GM06990 (cell line): ENCODE results near the gene CCDC134.
A peak's percentile ranks its signal among the peaks of the same experiment; 100 is the strongest.

Experiments
- DNase-seq: peaks from one replicate; pipeline ENCODE4 v3.0.0-alpha.2; 2011; ENCODE audit not compliant: insufficient read length; ENCODE audit errors: extremely low read depth
- H3K27me3 ChIP-seq: replicated peaks from 2 replicates; pipeline ENCODE4 v1.6.0; 2011; ENCODE audit warnings: low read length; ENCODE audit not compliant: control insufficient read depth, insufficient read depth
- H3K36me3 ChIP-seq: 2 replicates; pipeline ENCODE4 v1.5.1; 2011; ENCODE audit warnings: low read length; ENCODE audit not compliant: control insufficient read depth, insufficient read depth
- H3K4me3 ChIP-seq: replicated peaks from 2 replicates; pipeline ENCODE4 v1.5.1; 2011; ENCODE audit warnings: low read depth, mild to moderate bottlenecking, control low read depth, low read length
- TF ChIP-seq, protein P1 (sequence below): IDR thresholded peaks from 2 replicates; pipeline ENCODE4 v1.5.1; 2011; ENCODE audit warnings: low read length, control low read depth, mild to moderate bottlenecking, inconsistent platforms; ENCODE audit not compliant: insufficient read depth, poor library complexity, severe bottlenecking

CCDC134 gene

GRCh38 chr22:41762980-41763779 lies 37.3 kb upstream of the CCDC134 start:
- peak; percentile 45 for DNase-seq
- Histone ChIP-seq H3K27me3 (no peaks in the 10 kb centered on the region), H3K4me3 (no peak overlapping the region), H3K36me3 (no peaks in the 10 kb centered on the region)
- TF ChIP-seq, protein P1, sequence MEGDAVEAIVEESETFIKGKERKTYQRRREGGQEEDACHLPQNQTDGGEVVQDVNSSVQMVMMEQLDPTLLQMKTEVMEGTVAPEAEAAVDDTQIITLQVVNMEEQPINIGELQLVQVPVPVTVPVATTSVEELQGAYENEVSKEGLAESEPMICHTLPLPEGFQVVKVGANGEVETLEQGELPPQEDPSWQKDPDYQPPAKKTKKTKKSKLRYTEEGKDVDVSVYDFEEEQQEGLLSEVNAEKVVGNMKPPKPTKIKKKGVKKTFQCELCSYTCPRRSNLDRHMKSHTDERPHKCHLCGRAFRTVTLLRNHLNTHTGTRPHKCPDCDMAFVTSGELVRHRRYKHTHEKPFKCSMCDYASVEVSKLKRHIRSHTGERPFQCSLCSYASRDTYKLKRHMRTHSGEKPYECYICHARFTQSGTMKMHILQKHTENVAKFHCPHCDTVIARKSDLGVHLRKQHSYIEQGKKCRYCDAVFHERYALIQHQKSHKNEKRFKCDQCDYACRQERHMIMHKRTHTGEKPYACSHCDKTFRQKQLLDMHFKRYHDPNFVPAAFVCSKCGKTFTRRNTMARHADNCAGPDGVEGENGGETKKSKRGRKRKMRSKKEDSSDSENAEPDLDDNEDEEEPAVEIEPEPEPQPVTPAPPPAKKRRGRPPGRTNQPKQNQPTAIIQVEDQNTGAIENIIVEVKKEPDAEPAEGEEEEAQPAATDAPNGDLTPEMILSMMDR: peak; percentile 85

- no peak for DNase-seq
- TF ChIP-seq, protein P1: no peak
- no peaks in the 10 kb centered on the region for H3K36me3 ChIP-seq
- no peak overlapping the region for H3K4me3 ChIP-seq
- no peaks in the 10 kb centered on the region for H3K27me3 ChIP-seq
These were observed 34.0 kb upstream of the CCDC134 start for GRCh38 chr22:41766476-41766875.

- TF ChIP-seq, protein P1: no peak
- Histone ChIP-seq H3K36me3 (no peaks in the 10 kb centered on the region), H3K4me3 (no peak overlapping the region), H3K27me3 (no peaks in the 10 kb centered on the region)
- DNase-seq: no peak
These were observed 32.0 kb upstream of the CCDC134 start for GRCh38 chr22:41768430-41768829.

DNA sequence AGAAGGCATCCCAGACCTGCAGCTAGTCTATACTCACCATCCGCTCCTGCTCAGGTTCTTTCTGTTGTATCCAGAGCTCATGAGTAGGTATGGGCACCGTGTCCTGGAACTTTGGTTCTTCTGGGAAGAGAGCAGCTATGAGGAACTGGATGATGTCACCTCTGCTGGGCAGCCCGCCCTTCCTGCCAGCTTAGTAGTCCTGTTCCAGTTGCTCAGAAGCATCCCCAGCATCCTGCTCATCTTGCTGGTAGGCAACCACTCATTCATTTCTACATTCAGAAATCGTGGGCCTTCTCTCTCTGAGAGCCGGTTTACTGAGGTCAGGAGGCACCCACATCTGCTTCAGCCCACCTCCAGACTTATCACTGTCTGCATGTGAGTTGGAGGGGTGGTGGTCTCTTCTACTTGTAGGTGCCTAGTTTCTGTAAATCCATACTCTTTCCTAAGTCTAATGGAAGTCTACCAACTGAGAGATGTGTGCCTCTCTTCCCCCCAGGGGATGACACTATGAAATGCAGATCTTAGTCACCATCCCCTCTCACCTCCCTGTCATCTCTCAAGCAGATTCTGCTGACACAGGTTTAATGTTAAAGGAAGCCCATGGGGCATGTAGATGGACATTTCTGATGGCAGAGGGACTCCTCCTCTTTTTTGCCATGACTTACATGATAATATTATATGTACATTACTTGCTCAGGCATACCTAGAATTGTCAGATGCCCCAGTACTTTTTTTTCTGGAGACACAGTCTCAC lies 29.6 kb upstream of the CCDC134 start:
- TF ChIP-seq, protein P1: no peak

GRCh38 chr22:41772198-41772597 lies 28.3 kb upstream of the CCDC134 start:
- Histone ChIP-seq H3K27me3 (no peaks in the 10 kb centered on the region), H3K36me3 (no peaks in the 10 kb centered on the region; the same call in 1 of the 2 replicates), H3K4me3 (no peak overlapping the region)
- DNase-seq: no peak
- TF ChIP-seq, protein P1: no peak

More for the DNA sequence above, 29.6 kb upstream of the CCDC134 start:
- H3K36me3 ChIP-seq: no peaks in the 10 kb centered on the region; the same call in 1 of the 2 replicates
- H3K4me3 ChIP-seq: no peak overlapping the region
- no peak for DNase-seq
- H3K27me3 ChIP-seq: no peaks in the 10 kb centered on the region
